HG02840 (cell line): ENCODE results near the gene GPI.
"Not testable (repeated sequence)": the region's sequence is repeated elsewhere in the genome, so short reads cannot be mapped to it uniquely, and the experiment has no call there.

Source experiments
- ATAC-seq: cut with Tn5 transposase; IDR thresholded peaks from one replicate; pipeline ENCODE4 v1.9.1; 2021; ENCODE audit warnings: mild to moderate bottlenecking, moderate library complexity, moderate number of reproducible peaks; ENCODE audit not compliant: unreplicated experiment, low FRiP score

Gene GPI

DNA sequence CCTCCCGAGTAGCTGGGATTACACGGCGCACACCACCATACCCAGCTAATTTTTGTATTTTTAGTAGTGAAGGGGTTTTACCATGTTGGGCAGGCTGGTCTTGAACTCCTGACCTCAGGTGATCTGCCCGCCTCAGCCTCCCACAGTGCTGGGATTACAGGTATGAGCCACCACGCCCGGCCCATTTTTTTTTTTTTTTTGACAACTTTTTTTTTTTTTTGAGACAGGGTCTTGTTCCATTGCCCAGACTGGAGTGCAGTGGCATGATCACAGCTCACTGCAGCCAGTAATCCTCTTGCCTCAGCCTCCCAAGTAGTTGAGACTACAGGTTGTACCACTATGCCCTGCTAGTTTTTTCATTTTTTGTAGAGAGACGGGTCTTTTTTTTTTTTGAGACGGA, 35.8 kb downstream of the GPI start:
- ATAC-seq = not testable (repeated sequence)

DNA sequence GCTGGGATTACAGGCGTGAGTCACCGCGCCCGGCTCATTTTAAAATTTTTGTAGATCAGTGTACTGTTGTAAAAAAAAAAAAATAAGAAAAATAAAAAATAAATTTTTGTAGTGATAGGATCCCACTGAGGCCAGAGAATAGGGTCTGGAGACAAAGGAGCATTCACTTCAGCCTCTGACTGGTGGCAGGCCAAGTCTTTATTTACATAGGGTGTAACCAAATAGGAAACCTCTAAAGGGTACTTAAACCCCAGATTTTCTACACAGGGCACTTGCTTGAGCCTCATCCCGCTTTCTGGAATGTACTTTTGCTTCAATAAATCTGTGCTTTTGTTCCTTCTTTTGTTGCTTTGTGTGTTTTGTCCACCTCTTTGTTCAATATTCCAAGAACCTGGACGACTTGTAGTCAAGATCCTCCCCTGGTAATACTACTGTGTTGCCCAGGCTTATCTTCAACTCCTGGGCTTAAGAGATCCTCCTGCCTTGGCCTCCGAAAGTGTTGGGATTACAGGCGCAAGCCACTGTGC, 37.1 kb downstream of the GPI start:
- ATAC-seq = no peak

GRCh38 chr19:34403784-34404108, 38.8 kb downstream of the GPI start:
- peak; percentile 8 for ATAC-seq

DNA sequence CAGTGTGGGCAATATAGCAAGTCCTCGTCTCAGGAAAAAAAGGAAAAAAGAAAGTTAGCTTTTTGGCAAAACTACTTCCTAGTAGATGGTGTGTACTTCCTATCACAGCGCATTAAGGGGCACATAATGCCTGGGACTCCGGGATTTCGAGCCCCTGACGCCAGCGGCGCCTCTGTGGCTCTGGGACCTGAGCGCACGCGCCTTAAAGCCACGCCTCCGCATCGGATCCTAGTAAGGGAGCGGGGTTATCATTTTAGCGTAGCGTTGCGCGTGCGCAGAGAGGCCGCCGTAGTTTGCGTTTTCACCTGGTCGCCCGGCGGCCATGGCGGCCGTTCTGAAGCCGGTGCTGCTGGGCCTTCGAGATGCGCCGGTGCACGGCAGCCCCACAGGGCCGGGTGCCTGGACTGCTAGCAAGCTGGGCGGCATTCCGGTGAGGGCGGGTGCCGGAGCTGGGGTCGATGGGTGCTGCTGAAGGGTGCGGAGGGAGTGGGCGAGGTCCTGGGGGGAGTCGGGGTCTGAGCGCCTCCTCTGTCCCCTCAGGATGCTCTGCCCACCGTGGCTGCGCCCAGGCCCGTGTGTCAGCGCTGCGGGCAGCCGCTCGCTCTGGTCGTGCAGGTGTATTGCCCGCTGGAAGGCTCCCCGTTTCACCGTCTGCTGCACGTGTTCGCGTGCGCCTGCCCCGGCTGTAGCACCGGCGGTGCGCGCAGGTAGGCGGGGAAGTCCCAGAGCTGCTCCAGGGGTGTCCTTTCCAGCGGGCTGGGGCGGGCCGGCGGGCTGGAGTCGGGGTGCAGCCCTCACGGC, 39.3 kb downstream of the GPI start, which contains the start of gene PDCD2L:
Gene PDCD2L, plus strand, starts transcription at position 291 of the 801 bp plus-strand sequence. Its CDS starts 32 bp downstream, at position 323.
- ATAC-seq = peak; percentile 79

DNA sequence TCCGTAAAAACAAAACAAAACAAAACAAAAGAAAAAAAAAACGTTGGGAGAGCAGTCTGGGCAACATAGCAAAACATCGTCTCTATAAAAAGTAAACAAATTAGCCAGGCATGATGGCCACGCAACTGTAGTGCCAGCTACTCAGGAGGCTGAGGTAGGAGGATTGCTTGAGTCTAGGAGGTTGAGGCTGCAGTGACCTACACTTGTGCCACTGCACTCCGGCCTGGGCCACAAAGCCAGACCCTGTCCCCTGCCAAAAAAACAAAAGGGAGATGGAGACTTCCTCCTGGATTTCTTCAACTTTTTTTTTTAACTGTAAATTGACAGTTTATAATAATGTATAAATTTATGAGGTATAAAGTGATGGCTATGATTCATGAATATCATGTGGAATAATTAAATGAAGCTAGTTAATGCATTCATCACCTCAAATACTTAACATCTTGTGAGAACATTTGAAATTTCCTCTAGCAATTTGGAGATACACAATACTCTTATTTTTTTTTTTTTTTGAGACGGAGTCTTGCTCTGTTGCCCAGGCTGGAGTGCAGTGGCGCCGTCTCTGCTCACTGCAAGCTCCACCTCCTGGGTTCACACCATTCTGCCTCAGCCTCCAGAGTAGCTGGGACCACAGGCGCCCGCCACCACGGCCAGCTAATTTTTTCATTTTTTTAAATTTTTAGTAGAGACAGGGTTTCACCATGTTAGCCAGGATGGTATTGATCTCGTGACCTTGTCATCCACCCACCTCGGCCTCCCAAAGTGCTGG, 41.1 kb downstream of the GPI start:
- ATAC-seq = no peak

GRCh38 chr19:34408411-34408810, 43.4 kb downstream of the GPI start:
- no peak for ATAC-seq

- no peak for ATAC-seq
These were observed 44.5 kb downstream of the GPI start for GRCh38 chr19:34409189-34410164.

DNA sequence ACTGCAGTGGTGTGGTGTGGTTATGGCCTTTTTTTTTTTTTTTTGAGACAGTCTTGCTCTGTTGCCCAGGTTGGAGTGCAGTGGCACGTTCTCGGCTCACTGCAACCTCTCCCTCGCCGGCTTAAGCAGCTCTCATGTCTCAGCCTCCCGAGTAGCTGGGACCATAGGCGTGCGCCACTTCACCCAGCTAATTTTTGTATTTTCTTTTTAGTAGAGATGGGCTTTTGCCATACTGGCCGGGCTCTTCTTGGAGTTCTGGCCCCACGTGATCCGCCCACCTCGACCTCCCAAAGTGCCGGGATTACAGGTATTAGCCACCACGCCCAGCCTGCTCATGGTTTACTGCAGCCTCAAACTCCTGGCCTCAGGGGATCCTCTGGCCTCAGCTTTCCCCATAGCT, 46.2 kb downstream of the GPI start:
- ATAC-seq = no peak

DNA sequence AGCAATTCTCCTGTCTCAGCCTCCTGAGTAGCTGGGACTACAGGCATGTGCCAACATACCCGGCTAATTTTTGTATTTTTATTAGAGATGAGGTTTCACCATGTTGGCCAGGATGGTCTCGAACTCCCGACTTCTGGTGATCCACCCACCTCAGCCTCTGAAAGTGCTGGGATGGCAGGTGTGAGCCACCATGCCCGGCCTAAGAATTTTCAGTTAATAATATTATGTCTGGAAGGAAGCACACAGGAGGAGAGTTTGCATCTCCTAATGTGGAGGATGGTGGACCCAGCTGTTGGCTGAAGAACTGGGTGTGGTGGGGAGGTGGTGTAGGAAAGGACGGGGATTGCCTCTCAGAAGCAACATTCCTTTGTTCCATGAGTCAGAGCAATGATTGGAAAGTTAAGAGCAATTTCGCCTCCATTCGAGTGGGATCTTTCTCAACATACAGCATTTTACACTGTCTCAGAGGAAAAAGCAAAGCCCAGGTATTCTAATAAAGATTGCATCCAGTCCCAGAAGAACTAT, 51.1 kb downstream of the GPI start:
- ATAC-seq = no peak

- ATAC-seq = no peak
These were observed 53.3 kb downstream of the GPI start for GRCh38 chr19:34418300-34418699.

DNA sequence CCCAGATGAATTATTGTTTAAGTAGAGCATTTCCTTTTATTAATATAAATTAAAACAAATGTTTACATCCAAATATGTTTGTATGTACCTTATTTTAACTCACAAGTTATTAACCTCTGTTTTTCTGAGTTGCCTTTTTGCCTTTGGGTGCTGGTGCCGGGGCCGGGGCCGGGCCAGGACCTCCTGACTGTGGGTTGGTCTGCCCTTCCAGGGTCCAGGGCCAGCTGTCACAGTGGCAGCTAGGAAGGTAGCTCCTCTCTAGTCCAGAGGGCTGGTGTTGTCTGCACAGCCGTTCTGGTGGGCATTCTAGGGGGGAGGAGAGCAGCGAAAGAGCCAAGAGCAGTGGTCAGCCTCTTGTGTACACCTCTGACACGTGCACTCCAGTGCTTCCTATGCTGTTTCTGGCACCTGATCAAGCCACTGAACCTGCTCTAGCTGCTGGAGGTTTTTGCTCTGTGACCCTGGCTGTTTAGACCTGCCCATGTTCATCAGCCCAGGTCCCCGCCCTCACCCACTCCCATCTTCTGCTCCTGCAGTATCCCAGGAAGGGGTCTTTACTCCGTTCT, 61.2 kb downstream of the GPI start:
- ATAC-seq = no peak

DNA sequence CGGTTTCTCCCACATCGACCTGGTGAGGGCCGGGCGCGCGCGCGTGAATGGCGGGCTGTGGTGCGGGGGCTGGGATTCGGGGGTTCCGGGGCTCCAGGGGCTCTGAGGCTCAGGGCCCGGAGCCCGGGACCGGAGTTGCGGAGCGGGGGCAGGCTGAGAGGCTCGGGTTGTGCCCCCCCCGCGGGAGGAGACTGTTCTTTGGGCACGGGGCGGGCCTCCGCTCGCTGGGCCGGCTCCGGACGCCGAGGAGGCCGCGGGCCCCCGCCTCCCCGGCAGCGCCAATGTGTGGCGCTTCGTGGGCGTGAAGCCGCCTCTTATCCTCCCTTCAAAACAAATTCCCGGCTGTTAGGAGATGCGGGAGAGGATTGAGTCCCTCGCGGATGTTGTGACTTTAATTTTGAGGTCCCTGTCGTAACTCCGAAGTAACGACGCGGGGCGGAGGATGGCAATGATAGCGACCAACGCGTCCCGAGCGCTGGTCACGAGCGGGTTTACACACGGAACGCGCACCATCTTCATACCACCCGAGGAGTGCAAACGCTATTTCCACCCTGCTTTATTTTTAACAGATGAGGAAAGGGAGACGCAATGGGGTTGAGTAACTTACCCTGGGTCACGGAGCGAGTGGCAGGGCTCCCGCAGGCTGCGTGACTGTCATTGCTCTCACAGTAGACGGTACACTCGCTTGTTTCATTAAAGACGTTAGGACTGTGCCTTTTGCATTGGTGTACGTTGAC, 63.7 kb downstream of the GPI start:
- ATAC-seq = peak; percentile 56

GRCh38 chr19:34429553-34429952, 64.6 kb downstream of the GPI start:
- ATAC-seq = no peak

- no peak for ATAC-seq
These were observed 66.0 kb downstream of the GPI start for GRCh38 chr19:34430738-34431625.

DNA sequence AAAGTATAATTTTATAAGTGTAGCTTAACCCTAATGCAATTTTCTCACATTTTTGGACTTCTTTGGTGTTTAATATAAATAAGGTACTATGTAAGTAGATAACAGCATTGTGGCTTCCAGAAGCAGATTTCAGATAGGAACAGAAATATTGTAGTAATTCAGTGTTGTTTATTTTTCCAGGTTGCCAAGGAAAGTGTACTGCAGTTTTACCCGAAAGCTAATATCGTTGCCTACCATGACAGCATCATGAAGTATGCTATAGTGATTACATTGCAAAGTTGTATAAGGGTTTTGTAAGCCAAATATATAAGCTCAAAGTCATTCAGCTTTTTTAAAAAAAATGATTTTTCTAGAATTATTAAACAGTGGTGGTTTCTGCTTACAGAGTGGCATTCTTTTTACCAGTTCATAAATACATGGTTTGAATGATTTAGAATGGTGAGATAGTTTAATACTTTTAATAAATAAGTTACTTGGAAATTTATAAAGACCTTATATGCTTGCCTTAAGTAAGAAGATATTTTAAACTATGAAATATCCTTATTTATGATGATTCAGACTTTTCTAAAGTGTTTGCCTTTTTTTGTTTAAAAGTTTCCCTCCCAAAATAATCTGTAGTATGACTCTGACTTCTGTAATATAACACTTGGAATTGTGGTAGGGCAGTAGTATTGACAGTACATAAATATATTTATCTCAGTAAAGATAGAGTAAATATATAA, 66.8 kb downstream of the GPI start:
- no peak for ATAC-seq

DNA sequence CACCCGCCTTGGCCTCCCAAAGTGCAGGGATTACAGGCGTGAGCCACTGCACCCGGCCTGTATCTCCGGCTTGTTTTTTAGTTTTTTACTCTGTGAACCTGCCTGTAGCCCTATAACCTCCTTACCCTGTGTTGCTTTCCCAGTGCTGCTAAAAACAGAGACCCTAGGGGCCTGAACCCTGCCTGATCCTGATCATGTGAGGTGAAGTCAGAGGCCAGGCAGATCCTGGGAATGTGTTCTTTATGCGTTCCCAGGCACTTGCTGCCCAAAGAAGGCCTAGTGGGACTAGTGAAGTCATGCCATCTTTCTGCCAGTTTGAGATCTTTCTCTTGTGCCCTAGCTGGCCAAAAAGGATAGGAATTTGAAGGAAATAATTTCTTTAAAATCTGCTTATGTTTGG, 67.8 kb downstream of the GPI start:
- no peak for ATAC-seq

DNA sequence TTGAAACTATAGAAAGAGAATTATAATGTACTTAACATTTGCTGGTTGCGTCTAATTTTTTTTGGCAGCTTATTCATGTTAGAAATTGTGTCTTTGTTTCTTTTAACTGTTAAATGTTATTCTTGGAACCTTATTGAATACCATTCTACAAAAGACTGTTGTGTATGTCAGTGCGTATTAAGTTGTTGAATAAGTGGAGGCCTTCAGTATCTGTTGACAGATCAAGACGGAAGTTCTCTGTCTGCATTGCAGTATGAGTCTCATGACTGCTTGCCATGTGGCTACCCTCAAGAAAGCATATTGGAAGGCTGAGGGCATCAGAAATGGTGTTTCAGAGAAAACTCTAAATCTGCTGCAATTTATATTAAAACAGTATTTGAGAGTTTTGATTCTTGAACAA, 71.7 kb downstream of the GPI start:
- ATAC-seq = no peak

GRCh38 chr19:34448191-34448590, 83.2 kb downstream of the GPI start:
- no peak for ATAC-seq
